Putamen (tissue), 1 donor: ENCODE measurements around the gene NMB.

ENCODE experiments used
- DNase-seq: peaks from one replicate; pipeline ENCODE4 v3.0.0-alpha.2; 2016; ENCODE audit warnings: low spot score

NMB gene

GRCh38 chr15:84611631-84612030, 46.4 kb downstream of the NMB start:
- no peak for DNase-seq

- no peak for DNase-seq
Measured at GRCh38 chr15:84609818-84610525, 48.0 kb downstream of the NMB start.

GRCh38 chr15:84608707-84609284, 49.2 kb downstream of the NMB start:
- DNase-seq, result no peak

GRCh38 chr15:84606653-84607120, 51.3 kb downstream of the NMB start:
- no peak for DNase-seq

GRCh38 chr15:84605554-84605882, 52.5 kb downstream of the NMB start:
- no peak for DNase-seq
